GM23338 (cell line): ENCODE measurements around the gene DCUN1D4. TPM values are rescaled to one million over a fixed set of nuclear protein-coding genes. Genes with fewer than 3 reads are reported as not detected.
A peak's percentile ranks its signal among the peaks of the same experiment; 100 is the strongest.

Experiments used
- ATAC-seq: fragments of 200-7000 bp; cut with Tn5 transposase; 3 replicates; pipeline ENCODE4 v1.9.1; 2020
- DNase-seq: peaks from one replicate; pipeline ENCODE4 v3.0.0-alpha.2; 2015; ENCODE audit warnings: low spot score
- H2AFZ ChIP-seq: fragments of 200-600 bp; sonication (generic); 2 replicates; pipeline ENCODE4 v1.8.0; 2016; ENCODE audit warnings: antibody characterized with exemption, mild to moderate bottlenecking, moderate library complexity
- H3F3A ChIP-seq: fragments of 200-600 bp; sonication (generic); replicated peaks from 2 replicates; pipeline ENCODE4 v1.8.0; 2017; ENCODE audit warnings: antibody characterized with exemption, mixed run types, low read depth
- H3K27ac ChIP-seq: fragments of 200-600 bp; sonication (generic); 2 replicates; pipeline ENCODE4 v1.6.1; 2016; ENCODE audit warnings: low read depth
- H3K27me3 ChIP-seq: fragments of 200-600 bp; sonication (generic); 2 replicates; pipeline ENCODE4 v1.8.0; 2016; ENCODE audit warnings: mild to moderate bottlenecking, mixed run types, moderate library complexity; ENCODE audit not compliant: insufficient read depth
- H3K36me3 ChIP-seq: fragments of 200-600 bp; sonication (generic); 2 replicates; pipeline ENCODE4 v1.8.0; 2016; ENCODE audit warnings: mild to moderate bottlenecking; ENCODE audit not compliant: insufficient read depth
- H3K4me1 ChIP-seq: fragments of 200-600 bp; sonication (generic); 2 replicates; pipeline ENCODE4 v1.8.0; 2016; ENCODE audit warnings: mild to moderate bottlenecking, moderate library complexity; ENCODE audit not compliant: insufficient read depth
- H3K4me2 ChIP-seq: fragments of 200-600 bp; sonication (generic); 2 replicates; pipeline ENCODE4 v1.7.1; 2017; ENCODE audit warnings: mixed run types
- H3K4me3 ChIP-seq: fragments of 200-600 bp; sonication (generic); 2 replicates; pipeline ENCODE4 v1.6.1; 2016; ENCODE audit warnings: mixed run types
- H3K79me2 ChIP-seq: fragments of 200-600 bp; sonication (generic); replicated peaks from 2 replicates; pipeline ENCODE4 v1.8.0; 2017; ENCODE audit warnings: mild to moderate bottlenecking; ENCODE audit not compliant: insufficient read depth
- H3K9me2 ChIP-seq: fragments of 200-600 bp; sonication (generic); 2 replicates; pipeline ENCODE4 v1.8.0; 2017; ENCODE audit not compliant: insufficient read depth
- H4K20me1 ChIP-seq: fragments of 200-600 bp; sonication (generic); replicated peaks from 2 replicates; pipeline ENCODE4 v1.8.0; 2017; ENCODE audit warnings: mild to moderate bottlenecking; ENCODE audit not compliant: insufficient read depth
- H3K27ac Mint-ChIP-seq: 2 replicates; pipeline ENCODE4 v1.8.0; 2020; ENCODE audit warnings: inconsistent platforms, mild to moderate bottlenecking, moderate library complexity, mixed read lengths
- H3K27me3 Mint-ChIP-seq: 3 replicates; pipeline ENCODE4 v1.8.0; 2022; ENCODE audit warnings: low read depth, mild to moderate bottlenecking, moderate library complexity, mixed read lengths, inconsistent platforms; ENCODE audit not compliant: insufficient read depth, poor library complexity
- H3K36me3 Mint-ChIP-seq: 3 replicates; pipeline ENCODE4 v1.8.0; 2021; ENCODE audit warnings: low read depth, mild to moderate bottlenecking, inconsistent platforms, moderate library complexity, mixed read lengths
- H3K4me1 Mint-ChIP-seq: 3 replicates; pipeline ENCODE4 v1.8.0; 2020; ENCODE audit warnings: mild to moderate bottlenecking, inconsistent platforms, mixed read lengths
- H3K4me3 Mint-ChIP-seq: 3 replicates; pipeline ENCODE4 v1.8.0; 2021; ENCODE audit warnings: moderate library complexity, mild to moderate bottlenecking, inconsistent platforms, mixed read lengths
- H3K9me3 Mint-ChIP-seq: 3 replicates; pipeline ENCODE4 v1.8.0; 2020; ENCODE audit warnings: moderate library complexity, mild to moderate bottlenecking, inconsistent platforms, mixed read lengths
- CREB1 ChIP-seq: fragments of 250-450 bp; sonication (Bioruptor Pico); IDR thresholded peaks from 2 replicates; pipeline ENCODE4 v1.5.0; 2020; ENCODE audit warnings: low read depth, mild to moderate bottlenecking, moderate library complexity
- EZH2 ChIP-seq: fragments of 200-600 bp; sonication (generic); IDR thresholded peaks from one replicate; pipeline ENCODE4 v1.8.0; 2017; ENCODE audit warnings: antibody characterized with exemption, mild to moderate bottlenecking, low read depth; ENCODE audit not compliant: unreplicated experiment
- NANOG ChIP-seq: IDR thresholded peaks from 2 replicates; pipeline ENCODE4 v1.6.1; 2016; ENCODE audit warnings: antibody characterized with exemption, borderline replicate concordance
- POLR2AphosphoS5 ChIP-seq: IDR thresholded peaks from 2 replicates; pipeline ENCODE4 v1.6.1; 2016; ENCODE audit warnings: antibody characterized with exemption, low read depth
- polyA plus RNA-seq: library from polyadenylated mRNA; unstranded; fragments of >200 nt; fragmentation: Nextera tagmentation; extraction: Ambion mirVana; gene quantifications from 2 replicates; pipeline ENCODE4 v1.2.1, GENCODE V29; 2016
- total RNA-seq: library from RNA; depleted of rRNA; stranded (reverse); fragments of >200 nt; shearing (Covaris generic); gene quantifications from 2 replicates; pipeline ENCODE4 v1.2.3, GENCODE V29; 2014
- TF ChIP-seq, protein P1 (sequence below), 2 experiments: fragments of 200-600 bp in 1 of 2; sonication (generic) in 1 of 2; conservative IDR thresholded peaks; 2 replicates each; pipeline versions ENCODE4 v1.5.1 to v1.6.1; 2016 to 2017; ENCODE audit warnings: antibody characterized with exemption in 2 of 2, low read depth in 2 of 2, mild to moderate bottlenecking in 2 of 2, moderate library complexity in 1 of 2
- TF ChIP-seq, protein P2 (sequence below): IDR thresholded peaks from one replicate; pipeline ENCODE4 v1.6.1; 2018; ENCODE audit warnings: antibody characterized with exemption; ENCODE audit not compliant: unreplicated experiment

The DCUN1D4 gene
- total and polyA plus RNA-seq, 2 experiments from 2014 or later = 26.1 to 54.8 TPM

GRCh38 chr4:51844153-51845054 is 1.5 kb downstream of the DCUN1D4 start:
- H3K4me3 Mint-ChIP-seq = peak overlapping the region; percentile 81
- H3K79me2 ChIP-seq = peaks cover 53% of the 10 kb centered on the region

GRCh38 chr4:51845055-51845426 is 2.1 kb downstream of the DCUN1D4 start:
- DNase-seq (no peak), ATAC-seq (no peak)
- TF ChIP-seq, protein P1, sequence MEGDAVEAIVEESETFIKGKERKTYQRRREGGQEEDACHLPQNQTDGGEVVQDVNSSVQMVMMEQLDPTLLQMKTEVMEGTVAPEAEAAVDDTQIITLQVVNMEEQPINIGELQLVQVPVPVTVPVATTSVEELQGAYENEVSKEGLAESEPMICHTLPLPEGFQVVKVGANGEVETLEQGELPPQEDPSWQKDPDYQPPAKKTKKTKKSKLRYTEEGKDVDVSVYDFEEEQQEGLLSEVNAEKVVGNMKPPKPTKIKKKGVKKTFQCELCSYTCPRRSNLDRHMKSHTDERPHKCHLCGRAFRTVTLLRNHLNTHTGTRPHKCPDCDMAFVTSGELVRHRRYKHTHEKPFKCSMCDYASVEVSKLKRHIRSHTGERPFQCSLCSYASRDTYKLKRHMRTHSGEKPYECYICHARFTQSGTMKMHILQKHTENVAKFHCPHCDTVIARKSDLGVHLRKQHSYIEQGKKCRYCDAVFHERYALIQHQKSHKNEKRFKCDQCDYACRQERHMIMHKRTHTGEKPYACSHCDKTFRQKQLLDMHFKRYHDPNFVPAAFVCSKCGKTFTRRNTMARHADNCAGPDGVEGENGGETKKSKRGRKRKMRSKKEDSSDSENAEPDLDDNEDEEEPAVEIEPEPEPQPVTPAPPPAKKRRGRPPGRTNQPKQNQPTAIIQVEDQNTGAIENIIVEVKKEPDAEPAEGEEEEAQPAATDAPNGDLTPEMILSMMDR (conservative IDR thresholded peaks at IDR 0.05; ENCODE audit: low read depth in 2 of 2) = no peak
- TF ChIP-seq EZH2 (no peak), NANOG (no peak)
- peaks cover 9% of the 10 kb centered on the region for H3K27me3 Mint-ChIP-seq
- H3K9me3 Mint-ChIP-seq = no peaks in the 10 kb centered on the region; the same call in 2 of the 3 replicates
- H3K9me2 ChIP-seq = no peaks in the 10 kb centered on the region
- peak overlapping the region; percentile 81 for H3K4me3 Mint-ChIP-seq
- peak overlapping the region; percentile 79 for H3K4me3 ChIP-seq
- peak overlapping the region; percentile 90 for H2AFZ ChIP-seq
- peak overlapping the region; percentile 91 for H3K4me2 ChIP-seq
- peak overlapping the region; percentile 89 for H3K27ac Mint-ChIP-seq
- peaks cover 59% of the 10 kb centered on the region for H3K79me2 ChIP-seq
- peak overlapping the region; percentile 76; the same call in 1 of the 2 replicates for H3K27ac ChIP-seq
- H3K4me1 Mint-ChIP-seq = peaks cover 43% of the 10 kb centered on the region
- no peaks in the 10 kb centered on the region; the same call in 2 of the 3 replicates for H3K36me3 Mint-ChIP-seq
- no peaks in the 10 kb centered on the region for H3K36me3 ChIP-seq
- H3K27me3 ChIP-seq = peaks cover 20% of the 10 kb centered on the region
- peaks cover 11% of the 10 kb centered on the region for H4K20me1 ChIP-seq
- H3K4me1 ChIP-seq = peaks cover 20% of the 10 kb centered on the region
- no peaks in the 10 kb centered on the region for H3F3A ChIP-seq

More at GRCh38 chr4:51844153-51845054, 1.5 kb downstream of the DCUN1D4 start:
- H3K27ac Mint-ChIP-seq = peak overlapping the region; percentile 89
- Histone ChIP-seq H3K4me3 (peak overlapping the region; percentile 79), H3F3A (no peaks in the 10 kb centered on the region), H3K4me2 (peak overlapping the region; percentile 91), H2AFZ (peak overlapping the region; percentile 90), H3K27me3 (peaks cover 20% of the 10 kb centered on the region), H3K27ac (peak overlapping the region; percentile 76; the same call in 1 of the 2 replicates), H4K20me1 (peaks cover 10% of the 10 kb centered on the region), H3K36me3 (no peaks in the 10 kb centered on the region), H3K4me1 (peaks cover 19% of the 10 kb centered on the region), H3K9me2 (no peaks in the 10 kb centered on the region)
- H3K27me3 Mint-ChIP-seq = peaks cover 9% of the 10 kb centered on the region
- no peaks in the 10 kb centered on the region; the same call in 2 of the 3 replicates for H3K36me3 Mint-ChIP-seq
- no peaks in the 10 kb centered on the region; the same call in 2 of the 3 replicates for H3K9me3 Mint-ChIP-seq
- peaks cover 38% of the 10 kb centered on the region for H3K4me1 Mint-ChIP-seq
- peak; percentile 94 for DNase-seq
- ATAC-seq = peak; percentile 52
- TF ChIP-seq, protein P2, sequence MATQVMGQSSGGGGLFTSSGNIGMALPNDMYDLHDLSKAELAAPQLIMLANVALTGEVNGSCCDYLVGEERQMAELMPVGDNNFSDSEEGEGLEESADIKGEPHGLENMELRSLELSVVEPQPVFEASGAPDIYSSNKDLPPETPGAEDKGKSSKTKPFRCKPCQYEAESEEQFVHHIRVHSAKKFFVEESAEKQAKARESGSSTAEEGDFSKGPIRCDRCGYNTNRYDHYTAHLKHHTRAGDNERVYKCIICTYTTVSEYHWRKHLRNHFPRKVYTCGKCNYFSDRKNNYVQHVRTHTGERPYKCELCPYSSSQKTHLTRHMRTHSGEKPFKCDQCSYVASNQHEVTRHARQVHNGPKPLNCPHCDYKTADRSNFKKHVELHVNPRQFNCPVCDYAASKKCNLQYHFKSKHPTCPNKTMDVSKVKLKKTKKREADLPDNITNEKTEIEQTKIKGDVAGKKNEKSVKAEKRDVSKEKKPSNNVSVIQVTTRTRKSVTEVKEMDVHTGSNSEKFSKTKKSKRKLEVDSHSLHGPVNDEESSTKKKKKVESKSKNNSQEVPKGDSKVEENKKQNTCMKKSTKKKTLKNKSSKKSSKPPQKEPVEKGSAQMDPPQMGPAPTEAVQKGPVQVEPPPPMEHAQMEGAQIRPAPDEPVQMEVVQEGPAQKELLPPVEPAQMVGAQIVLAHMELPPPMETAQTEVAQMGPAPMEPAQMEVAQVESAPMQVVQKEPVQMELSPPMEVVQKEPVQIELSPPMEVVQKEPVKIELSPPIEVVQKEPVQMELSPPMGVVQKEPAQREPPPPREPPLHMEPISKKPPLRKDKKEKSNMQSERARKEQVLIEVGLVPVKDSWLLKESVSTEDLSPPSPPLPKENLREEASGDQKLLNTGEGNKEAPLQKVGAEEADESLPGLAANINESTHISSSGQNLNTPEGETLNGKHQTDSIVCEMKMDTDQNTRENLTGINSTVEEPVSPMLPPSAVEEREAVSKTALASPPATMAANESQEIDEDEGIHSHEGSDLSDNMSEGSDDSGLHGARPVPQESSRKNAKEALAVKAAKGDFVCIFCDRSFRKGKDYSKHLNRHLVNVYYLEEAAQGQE = no peak
- TF ChIP-seq POLR2AphosphoS5 = peak; percentile 76
- peak; percentile 35; the same call in 1 of the 2 replicates for TF ChIP-seq CREB1 (CRISPR knock-in tag)
